Large intestine (tissue), 3 donors: ENCODE measurements around the gene FRMD4B. TPM values are rescaled to one million over a fixed set of nuclear protein-coding genes. Genes with fewer than 3 reads are reported as not detected.
A peak's percentile ranks its signal among the peaks of the same experiment; 100 is the strongest.

Experiments used
- DNase-seq, 2 donors: peaks; one replicate each; pipeline versions ENCODE4 v3.0.0 to v3.0.0-alpha.2; 2013
- H3K27ac ChIP-seq: one replicate; pipeline ENCODE4 v1.5.1; 2013; ENCODE audit warnings: low read length
- H3K27me3 ChIP-seq: 2 replicates; pipeline ENCODE4 v1.6.1; 2013; ENCODE audit warnings: low read length; ENCODE audit not compliant: control insufficient read depth, insufficient read depth
- H3K36me3 ChIP-seq: 2 replicates; pipeline ENCODE4 v1.6.1; 2013; ENCODE audit warnings: low read length; ENCODE audit not compliant: control insufficient read depth, insufficient read depth
- H3K4me1 ChIP-seq: one replicate; pipeline ENCODE4 v1.6.1; 2013; ENCODE audit warnings: low read length; ENCODE audit not compliant: control insufficient read depth, insufficient read depth
- H3K4me3 ChIP-seq: one replicate; pipeline ENCODE4 v1.5.1; 2013; ENCODE audit warnings: low read length
- H3K9me3 ChIP-seq: one replicate; pipeline ENCODE4 v1.6.1; 2013; ENCODE audit warnings: mild to moderate bottlenecking, low read depth, low read length, moderate library complexity; ENCODE audit not compliant: control insufficient read depth
- WGBS: methylation state at CpG from one replicate; pipeline ENCODE4 v1.1.5; 2013; ENCODE audit warnings: low lambda C conversion rate; ENCODE audit not compliant: insufficient coverage; 5-methylcytosine and 5-hydroxymethylcytosine counted together
- polyA plus RNA-seq: library from polyadenylated mRNA; unstranded; fragments of 120-200 nt; gene quantifications from one replicate; pipeline ENCODE4 v1.2.1, GENCODE V29; 2013

FRMD4B gene
- polyA plus RNA-seq, 1 donor, result 15.7 TPM

GRCh38 chr3:69179740-69180372 lies 206.0 kb downstream of the FRMD4B start:
- H3K9me3 ChIP-seq, result no peaks in the 10 kb centered on the region
- H3K4me1 ChIP-seq, result peaks cover 50% of the 10 kb centered on the region
- no peak for DNase-seq
- 11% methylated on average over 1 of the region's 4 CpGs for WGBS
- peaks cover 31% of the 10 kb centered on the region for H3K36me3 ChIP-seq
- no peak overlapping the region for H3K4me3 ChIP-seq
- no peaks in the 10 kb centered on the region for H3K27me3 ChIP-seq
- peak overlapping the region; percentile 90 for H3K27ac ChIP-seq

GRCh38 chr3:69178838-69179739 lies 206.8 kb downstream of the FRMD4B start:
- peaks cover 26% of the 10 kb centered on the region for H3K36me3 ChIP-seq
- 20% methylated on average over 1 of the region's 5 CpGs for WGBS
- H3K4me1 ChIP-seq, result peaks cover 50% of the 10 kb centered on the region
- no peak overlapping the region for H3K4me3 ChIP-seq
- no peaks in the 10 kb centered on the region for H3K27me3 ChIP-seq
- DNase-seq, result peak; percentile 93 to 98
- H3K9me3 ChIP-seq, result no peaks in the 10 kb centered on the region
- peak overlapping the region; percentile 90 for H3K27ac ChIP-seq

DNA sequence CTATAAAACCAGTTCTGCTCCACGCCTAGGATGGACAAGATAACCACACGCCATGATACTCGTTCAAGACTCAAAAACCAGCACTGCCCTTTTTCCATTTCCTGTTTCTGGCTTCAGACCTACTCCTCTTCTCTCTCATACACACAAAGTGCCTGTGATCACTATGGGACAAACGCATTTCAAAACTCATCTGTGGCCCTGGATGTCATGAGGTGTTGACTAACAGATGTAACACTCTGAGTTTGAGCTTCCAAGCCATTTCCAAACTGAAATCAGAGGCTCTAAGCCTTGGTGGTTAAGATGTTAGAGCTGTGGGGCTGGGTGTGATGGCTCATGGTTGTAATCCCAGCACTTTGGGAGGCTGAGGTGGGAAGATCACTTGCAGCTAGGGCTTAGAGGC lies 207.8 kb downstream of the FRMD4B start:
- no CpG with 5 or more reads among the region's 4 CpGs for WGBS
- H3K4me1 ChIP-seq, result peaks cover 48% of the 10 kb centered on the region
- H3K27ac ChIP-seq, result peak overlapping the region; percentile 79

DNA sequence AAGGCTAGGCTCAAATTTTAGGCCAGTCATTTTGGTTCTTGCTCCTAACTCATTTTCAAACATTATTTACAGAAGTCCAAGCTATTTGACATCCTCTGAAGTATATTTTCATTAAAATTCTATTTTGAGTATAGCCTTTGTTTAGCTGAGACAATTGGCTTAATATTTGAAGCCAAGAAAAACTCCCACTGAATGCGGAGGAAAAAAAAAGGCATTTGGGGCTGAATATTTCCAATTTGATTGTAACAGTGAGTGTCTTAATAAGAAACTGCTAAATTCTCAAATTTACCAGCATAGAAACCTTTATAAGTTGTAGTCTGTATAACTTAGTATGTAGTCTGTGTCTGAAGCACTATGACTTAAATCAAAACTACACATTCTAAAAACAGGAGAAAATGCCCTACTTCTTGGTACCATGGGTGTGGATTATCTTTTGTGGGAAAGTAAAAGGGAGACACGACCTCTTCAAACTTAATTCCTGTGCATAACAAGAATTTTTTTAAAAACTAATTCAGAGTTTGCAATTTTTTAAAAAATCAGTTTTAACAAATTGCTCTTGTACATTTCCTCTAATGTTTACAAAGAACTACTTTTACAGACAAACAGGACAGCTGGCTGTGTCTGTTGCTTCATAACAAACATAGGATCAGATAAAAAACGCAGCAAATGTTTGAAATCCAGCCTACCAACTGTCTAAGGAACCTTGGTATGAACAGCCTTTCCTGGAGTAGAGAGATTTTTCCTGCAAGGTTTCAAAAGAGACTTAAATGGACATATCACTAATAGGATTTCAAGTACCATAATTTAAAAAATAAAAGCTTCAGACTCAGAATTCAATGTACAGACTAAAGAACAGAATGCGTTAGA lies 210.8 kb downstream of the FRMD4B start:
- DNase-seq, result no peak
- H3K36me3 ChIP-seq, result peaks cover 12% of the 10 kb centered on the region
- peaks cover 27% of the 10 kb centered on the region for H3K4me1 ChIP-seq
- WGBS, result 78% methylated on average over 2 of the region's 4 CpGs
- no peak overlapping the region for H3K4me3 ChIP-seq
- no peaks in the 10 kb centered on the region for H3K27me3 ChIP-seq
- no peaks in the 10 kb centered on the region for H3K9me3 ChIP-seq
- no peak overlapping the region for H3K27ac ChIP-seq

More for the DNA sequence above, 207.8 kb downstream of the FRMD4B start:
- Histone ChIP-seq H3K36me3 (peaks cover 28% of the 10 kb centered on the region), H3K27me3 (no peaks in the 10 kb centered on the region), H3K9me3 (no peaks in the 10 kb centered on the region), H3K4me3 (no peak overlapping the region)
- no peak for DNase-seq

GRCh38 chr3:69174445-69174844 lies 211.4 kb downstream of the FRMD4B start:
- H3K4me3 ChIP-seq, result no peak overlapping the region
- H3K36me3 ChIP-seq, result peaks cover 12% of the 10 kb centered on the region
- H3K27ac ChIP-seq, result no peak overlapping the region
- no peak for DNase-seq
- 83% methylated on average over 1 of the region's 2 CpGs for WGBS
- H3K9me3 ChIP-seq, result no peaks in the 10 kb centered on the region
- no peaks in the 10 kb centered on the region for H3K27me3 ChIP-seq
- H3K4me1 ChIP-seq, result peaks cover 21% of the 10 kb centered on the region

- Histone ChIP-seq H3K36me3 (peaks cover 12% of the 10 kb centered on the region), H3K27ac (no peak overlapping the region), H3K4me3 (no peak overlapping the region), H3K9me3 (no peaks in the 10 kb centered on the region), H3K27me3 (no peaks in the 10 kb centered on the region), H3K4me1 (peaks cover 5% of the 10 kb centered on the region)
- WGBS, result 0% methylated on average over 1 of the region's 1 CpG
- peak in 1 of 2 donors; percentile 10 for DNase-seq
Observed at GRCh38 chr3:69172058-69172457, 213.8 kb downstream of the FRMD4B start.

GRCh38 chr3:69166446-69166845 lies 219.4 kb downstream of the FRMD4B start:
- no CpG with 5 or more reads among the region's 1 CpG for WGBS
- Histone ChIP-seq H3K4me1 (no peaks in the 10 kb centered on the region), H3K9me3 (no peaks in the 10 kb centered on the region), H3K27me3 (no peaks in the 10 kb centered on the region), H3K36me3 (peaks cover 3% of the 10 kb centered on the region), H3K27ac (no peak overlapping the region), H3K4me3 (no peak overlapping the region)
- DNase-seq, result no peak

- DNase-seq, result no peak
- no peaks in the 10 kb centered on the region for H3K4me1 ChIP-seq
- no peak overlapping the region for H3K4me3 ChIP-seq
- H3K9me3 ChIP-seq, result no peaks in the 10 kb centered on the region
- H3K27ac ChIP-seq, result no peak overlapping the region
- no CpG with 5 or more reads among the region's 4 CpGs for WGBS
- no peaks in the 10 kb centered on the region for H3K36me3 ChIP-seq
- H3K27me3 ChIP-seq, result no peaks in the 10 kb centered on the region
Observed at GRCh38 chr3:69165744-69166143, 220.1 kb downstream of the FRMD4B start.

DNA sequence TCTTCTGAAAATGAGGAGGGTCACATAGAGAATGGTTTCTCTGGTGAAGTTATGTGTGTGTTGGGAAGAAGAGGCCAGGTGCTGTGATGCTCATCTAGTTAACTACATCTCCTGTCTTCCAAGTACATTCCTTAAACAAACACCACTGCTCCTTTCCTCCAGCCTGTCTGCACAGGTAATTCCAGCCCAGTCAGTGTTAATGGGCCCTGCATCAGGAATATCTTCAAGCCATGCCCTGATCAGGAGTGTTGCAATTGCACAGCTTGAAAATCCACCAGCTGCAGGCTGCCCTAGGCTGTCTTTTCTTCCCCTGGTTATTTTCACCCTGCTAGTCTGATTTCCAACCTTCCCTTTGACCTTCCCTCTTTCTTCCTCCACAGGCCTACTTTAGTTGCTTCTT lies 221.6 kb downstream of the FRMD4B start:
- H3K4me1 ChIP-seq, result no peaks in the 10 kb centered on the region
- no peak overlapping the region for H3K27ac ChIP-seq
- no peaks in the 10 kb centered on the region for H3K36me3 ChIP-seq
- H3K4me3 ChIP-seq, result no peak overlapping the region
- H3K9me3 ChIP-seq, result no peaks in the 10 kb centered on the region
- no peak for DNase-seq
- no peaks in the 10 kb centered on the region for H3K27me3 ChIP-seq

DNA sequence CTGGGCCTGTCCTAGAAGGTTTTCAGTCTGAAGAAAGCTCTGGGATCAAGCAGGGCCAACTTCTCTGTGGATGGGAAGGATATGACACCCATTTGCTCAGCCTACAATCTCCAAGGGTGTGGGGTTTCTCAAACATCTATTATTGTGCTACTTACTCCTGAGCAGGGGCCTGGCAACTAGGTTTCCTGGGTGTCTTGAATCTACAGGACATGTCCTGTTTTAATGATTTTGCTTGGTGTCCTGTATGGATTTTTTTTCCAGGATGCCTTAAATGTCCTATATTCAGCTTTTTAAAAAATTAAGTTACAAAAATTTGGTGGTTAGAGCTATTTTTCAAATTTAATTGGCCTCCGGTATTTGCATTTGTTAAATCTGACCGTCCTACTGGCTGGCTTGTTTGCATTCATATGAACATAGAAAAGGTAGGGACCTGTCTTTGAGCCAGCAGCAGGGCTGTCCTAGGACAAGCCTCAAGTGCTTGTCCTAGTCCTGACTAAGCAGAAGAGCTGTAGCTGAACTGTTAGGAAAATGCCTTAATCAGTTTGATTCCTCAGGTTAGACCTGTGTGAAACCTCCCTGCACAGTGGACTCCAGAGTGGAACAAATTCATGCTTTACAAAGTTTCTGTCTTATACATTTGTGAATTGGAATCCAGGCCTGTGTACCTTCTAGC lies 223.4 kb downstream of the FRMD4B start:
- Histone ChIP-seq H3K27ac (no peak overlapping the region), H3K9me3 (no peaks in the 10 kb centered on the region), H3K27me3 (no peaks in the 10 kb centered on the region), H3K36me3 (no peaks in the 10 kb centered on the region), H3K4me3 (no peak overlapping the region), H3K4me1 (no peaks in the 10 kb centered on the region)
- DNase-seq, result no peak
- WGBS, result no CpG with 5 or more reads among the region's 2 CpGs
